GM21390 (cell line): ENCODE results near the gene TRIM44.
"Not testable (repeated sequence)": the region's sequence is repeated elsewhere in the genome, so short reads cannot be mapped to it uniquely, and the experiment has no call there.

Source experiments
- ATAC-seq: cut with Tn5 transposase; IDR thresholded peaks from one replicate; pipeline ENCODE4 v1.9.1; 2021; ENCODE audit not compliant: unreplicated experiment

Gene TRIM44

GRCh38 chr11:35632301-35632700, 30.3 kb upstream of the TRIM44 start:
- no peak for ATAC-seq

- no peak for ATAC-seq
These were observed 28.6 kb upstream of the TRIM44 start for GRCh38 chr11:35633827-35634423.

- no peak for ATAC-seq
These were observed 26.6 kb upstream of the TRIM44 start for GRCh38 chr11:35635933-35636332.

GRCh38 chr11:35639591-35640179, 22.9 kb upstream of the TRIM44 start:
- no peak for ATAC-seq

- no peak for ATAC-seq
These were observed 21.2 kb upstream of the TRIM44 start for GRCh38 chr11:35641171-35641897.

GRCh38 chr11:35641964-35642363, 20.6 kb upstream of the TRIM44 start:
- no peak for ATAC-seq

- ATAC-seq = no peak
These were observed 15.0 kb upstream of the TRIM44 start for GRCh38 chr11:35647421-35648093.

- ATAC-seq = no peak
These were observed 12.6 kb upstream of the TRIM44 start for GRCh38 chr11:35650006-35650405.

GRCh38 chr11:35650467-35650866, 12.1 kb upstream of the TRIM44 start:
- no peak for ATAC-seq

- ATAC-seq = no peak
These were observed 11.3 kb upstream of the TRIM44 start for GRCh38 chr11:35651263-35651662.

- ATAC-seq = not testable (repeated sequence)
These were observed 9.8 kb upstream of the TRIM44 start for GRCh38 chr11:35652786-35653185.

- ATAC-seq = no peak
These were observed 7.9 kb upstream of the TRIM44 start for GRCh38 chr11:35654711-35655110.

- ATAC-seq = no peak
These were observed 7.3 kb upstream of the TRIM44 start for GRCh38 chr11:35655254-35655653.

- no peak for ATAC-seq
These were observed 6.7 kb upstream of the TRIM44 start for GRCh38 chr11:35655856-35656255.

GRCh38 chr11:35658020-35658948, 4.3 kb upstream of the TRIM44 start:
- no peak for ATAC-seq

GRCh38 chr11:35661534-35661933, 1.0 kb upstream of the TRIM44 start:
- ATAC-seq = no peak

- ATAC-seq = peak; percentile 40
These were observed 420 bp upstream of the TRIM44 start for GRCh38 chr11:35662061-35662648.

GRCh38 chr11:35663408-35663702, 780 bp downstream of the TRIM44 start:
- ATAC-seq = no peak

GRCh38 chr11:35664977-35665441, 2.4 kb downstream of the TRIM44 start:
- ATAC-seq = no peak

- no peak for ATAC-seq
These were observed 4.7 kb downstream of the TRIM44 start for GRCh38 chr11:35667257-35667656.
